Measurements from ENCODE around the gene NDUFB3.

Gene NDUFB3

DNA sequence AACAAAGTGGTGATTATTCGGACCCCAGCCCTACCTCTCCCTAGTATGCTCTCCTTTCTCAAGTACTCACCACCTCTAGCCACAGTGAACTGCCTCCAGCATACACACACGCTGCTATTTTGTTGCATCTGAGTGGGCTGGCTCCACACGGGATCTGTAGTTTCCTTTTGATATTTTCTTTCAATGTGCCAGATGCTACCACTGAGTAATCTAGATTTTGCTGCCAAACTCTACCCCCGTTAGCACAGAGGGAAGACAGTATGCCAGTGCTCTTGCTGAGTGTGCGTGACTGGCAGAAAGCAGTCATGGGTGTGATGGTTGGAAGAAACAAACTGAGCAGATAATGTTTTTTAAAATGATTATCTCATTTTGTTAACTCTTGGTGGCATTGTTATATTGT lies 55.8 kb downstream of the NDUFB3 start:
- TF ChIP-seq, protein P1, sequence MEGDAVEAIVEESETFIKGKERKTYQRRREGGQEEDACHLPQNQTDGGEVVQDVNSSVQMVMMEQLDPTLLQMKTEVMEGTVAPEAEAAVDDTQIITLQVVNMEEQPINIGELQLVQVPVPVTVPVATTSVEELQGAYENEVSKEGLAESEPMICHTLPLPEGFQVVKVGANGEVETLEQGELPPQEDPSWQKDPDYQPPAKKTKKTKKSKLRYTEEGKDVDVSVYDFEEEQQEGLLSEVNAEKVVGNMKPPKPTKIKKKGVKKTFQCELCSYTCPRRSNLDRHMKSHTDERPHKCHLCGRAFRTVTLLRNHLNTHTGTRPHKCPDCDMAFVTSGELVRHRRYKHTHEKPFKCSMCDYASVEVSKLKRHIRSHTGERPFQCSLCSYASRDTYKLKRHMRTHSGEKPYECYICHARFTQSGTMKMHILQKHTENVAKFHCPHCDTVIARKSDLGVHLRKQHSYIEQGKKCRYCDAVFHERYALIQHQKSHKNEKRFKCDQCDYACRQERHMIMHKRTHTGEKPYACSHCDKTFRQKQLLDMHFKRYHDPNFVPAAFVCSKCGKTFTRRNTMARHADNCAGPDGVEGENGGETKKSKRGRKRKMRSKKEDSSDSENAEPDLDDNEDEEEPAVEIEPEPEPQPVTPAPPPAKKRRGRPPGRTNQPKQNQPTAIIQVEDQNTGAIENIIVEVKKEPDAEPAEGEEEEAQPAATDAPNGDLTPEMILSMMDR (IDR thresholded peaks at IDR 0.05; ENCODE audit: poor library complexity, severe bottlenecking): no peak
- peak overlapping the region; percentile 59 for H3K27ac ChIP-seq (ENCODE audit: poor library complexity, severe bottlenecking)
- ATAC-seq (ENCODE audit: low read depth): peak; percentile 9; the same call in 1 of the 3 replicates
- no peak for DNase-seq (ENCODE audit: low spot score)
- H3K36me3 ChIP-seq (ENCODE audit: low read depth): peaks cover under 1% of the 10 kb centered on the region; the same call in 1 of the 2 replicates
- H3K9me3 ChIP-seq (ENCODE audit: severe bottlenecking): no peaks in the 10 kb centered on the region
- peaks cover 54% of the 10 kb centered on the region for H3K4me1 ChIP-seq (ENCODE audit: insufficient read depth, poor library complexity, severe bottlenecking)
- no peak overlapping the region for H3K4me3 ChIP-seq (ENCODE audit: severe bottlenecking)
- no peaks in the 10 kb centered on the region for H3K27me3 ChIP-seq (ENCODE audit: insufficient read depth, poor library complexity, severe bottlenecking)

DNA sequence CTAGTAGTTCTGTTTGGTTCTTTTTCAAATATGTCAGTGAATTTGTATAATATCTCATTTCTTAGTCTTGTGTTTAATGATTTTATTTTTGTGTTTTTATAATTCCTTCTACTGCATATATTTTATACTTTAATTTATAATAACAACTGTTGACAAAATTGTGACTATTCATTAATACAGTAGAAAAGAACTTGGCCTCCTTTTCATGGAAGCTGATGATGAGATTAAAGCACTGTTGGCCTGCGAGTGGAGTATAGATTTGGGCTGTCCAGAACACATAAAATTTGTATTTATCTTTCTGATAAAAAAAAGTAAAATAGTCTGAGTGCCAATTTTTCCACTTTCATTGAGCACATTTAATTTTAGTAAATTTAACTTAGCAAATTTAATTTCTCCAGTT lies 56.2 kb downstream of the NDUFB3 start:
- H3K4me1 ChIP-seq (ENCODE audit: insufficient read depth, poor library complexity, severe bottlenecking): peaks cover 58% of the 10 kb centered on the region
- DNase-seq (ENCODE audit: low spot score): no peak

GRCh38 chr2:201128933-201129505 lies 57.2 kb downstream of the NDUFB3 start:
- Histone ChIP-seq H3K27ac (ENCODE audit: poor library complexity, severe bottlenecking) (peak overlapping the region; percentile 77), H3K4me1 (ENCODE audit: insufficient read depth, poor library complexity, severe bottlenecking) (peaks cover 60% of the 10 kb centered on the region), H3K36me3 (ENCODE audit: low read depth) (peaks cover 10% of the 10 kb centered on the region), H3K4me3 (ENCODE audit: severe bottlenecking) (no peak overlapping the region), H3K27me3 (ENCODE audit: insufficient read depth, poor library complexity, severe bottlenecking) (no peaks in the 10 kb centered on the region), H3K9me3 (ENCODE audit: severe bottlenecking) (no peaks in the 10 kb centered on the region)
- DNase-seq (ENCODE audit: low spot score): no peak
- ATAC-seq (ENCODE audit: low read depth): no peak
- TF ChIP-seq, protein P1 (IDR thresholded peaks at IDR 0.05; ENCODE audit: poor library complexity, severe bottlenecking): no peak

More for the DNA sequence above, 56.2 kb downstream of the NDUFB3 start:
- TF ChIP-seq, protein P1 (IDR thresholded peaks at IDR 0.05; ENCODE audit: poor library complexity, severe bottlenecking): no peak
- H3K27me3 ChIP-seq (ENCODE audit: insufficient read depth, poor library complexity, severe bottlenecking): no peaks in the 10 kb centered on the region
- H3K27ac ChIP-seq (ENCODE audit: poor library complexity, severe bottlenecking): peak overlapping the region; percentile 59
- no peak for ATAC-seq (ENCODE audit: low read depth)
- no peaks in the 10 kb centered on the region for H3K9me3 ChIP-seq (ENCODE audit: severe bottlenecking)
- H3K4me3 ChIP-seq (ENCODE audit: severe bottlenecking): no peak overlapping the region
- H3K36me3 ChIP-seq (ENCODE audit: low read depth): peaks cover 5% of the 10 kb centered on the region

GRCh38 chr2:201130524-201131186 lies 58.9 kb downstream of the NDUFB3 start:
- Histone ChIP-seq H3K4me1 (ENCODE audit: insufficient read depth, poor library complexity, severe bottlenecking) (peaks cover 69% of the 10 kb centered on the region), H3K9me3 (ENCODE audit: severe bottlenecking) (no peaks in the 10 kb centered on the region), H3K27ac (ENCODE audit: poor library complexity, severe bottlenecking) (peak overlapping the region; percentile 77), H3K4me3 (ENCODE audit: severe bottlenecking) (no peak overlapping the region), H3K27me3 (ENCODE audit: insufficient read depth, poor library complexity, severe bottlenecking) (no peaks in the 10 kb centered on the region), H3K36me3 (ENCODE audit: low read depth) (peaks cover 15% of the 10 kb centered on the region)
- TF ChIP-seq, protein P1 (IDR thresholded peaks at IDR 0.05; ENCODE audit: poor library complexity, severe bottlenecking): no peak
- DNase-seq (ENCODE audit: low spot score) (no peak), ATAC-seq (ENCODE audit: low read depth) (peak; percentile 69)

GRCh38 chr2:201132518-201132917 lies 60.7 kb downstream of the NDUFB3 start:
- Histone ChIP-seq H3K4me3 (ENCODE audit: severe bottlenecking) (no peak overlapping the region), H3K36me3 (ENCODE audit: low read depth) (peaks cover 26% of the 10 kb centered on the region), H3K27me3 (ENCODE audit: insufficient read depth, poor library complexity, severe bottlenecking) (no peaks in the 10 kb centered on the region), H3K9me3 (ENCODE audit: severe bottlenecking) (no peaks in the 10 kb centered on the region), H3K27ac (ENCODE audit: poor library complexity, severe bottlenecking) (peak overlapping the region; percentile 77), H3K4me1 (ENCODE audit: insufficient read depth, poor library complexity, severe bottlenecking) (peaks cover 50% of the 10 kb centered on the region)
- DNase-seq (ENCODE audit: low spot score): no peak
- no peak for ATAC-seq (ENCODE audit: low read depth)
- TF ChIP-seq, protein P1 (IDR thresholded peaks at IDR 0.05; ENCODE audit: poor library complexity, severe bottlenecking): no peak
